ENCODE results near the gene PELO. TPM values are rescaled to one million over a fixed set of nuclear protein-coding genes. Genes with fewer than 3 reads are reported as not detected.
A peak's percentile ranks its signal among the peaks of the same experiment; 100 is the strongest.

Gene PELO
- total RNA-seq, 1 experiment from 2014 or later, result 17.1 TPM

- no peak for DNase-seq (ENCODE audit: low spot score)
- in situ Hi-C loops (cut with HindIII; ENCODE audit: low sequenced_read_pairs), result no loop called here
Observed at GRCh38 chr5:52798938-52799337, 11.2 kb downstream of the PELO start.

- peak; percentile 44 for DNase-seq (ENCODE audit: low spot score)
- in situ Hi-C loops (cut with HindIII; ENCODE audit: low sequenced_read_pairs), result no loop called here
Observed at GRCh38 chr5:52799358-52799982, 11.8 kb downstream of the PELO start.

GRCh38 chr5:52799983-52800393, 12.3 kb downstream of the PELO start:
- in situ Hi-C loops (cut with HindIII; ENCODE audit: low sequenced_read_pairs), result no loop called here
- DNase-seq (ENCODE audit: low spot score), result peak; percentile 93

DNA sequence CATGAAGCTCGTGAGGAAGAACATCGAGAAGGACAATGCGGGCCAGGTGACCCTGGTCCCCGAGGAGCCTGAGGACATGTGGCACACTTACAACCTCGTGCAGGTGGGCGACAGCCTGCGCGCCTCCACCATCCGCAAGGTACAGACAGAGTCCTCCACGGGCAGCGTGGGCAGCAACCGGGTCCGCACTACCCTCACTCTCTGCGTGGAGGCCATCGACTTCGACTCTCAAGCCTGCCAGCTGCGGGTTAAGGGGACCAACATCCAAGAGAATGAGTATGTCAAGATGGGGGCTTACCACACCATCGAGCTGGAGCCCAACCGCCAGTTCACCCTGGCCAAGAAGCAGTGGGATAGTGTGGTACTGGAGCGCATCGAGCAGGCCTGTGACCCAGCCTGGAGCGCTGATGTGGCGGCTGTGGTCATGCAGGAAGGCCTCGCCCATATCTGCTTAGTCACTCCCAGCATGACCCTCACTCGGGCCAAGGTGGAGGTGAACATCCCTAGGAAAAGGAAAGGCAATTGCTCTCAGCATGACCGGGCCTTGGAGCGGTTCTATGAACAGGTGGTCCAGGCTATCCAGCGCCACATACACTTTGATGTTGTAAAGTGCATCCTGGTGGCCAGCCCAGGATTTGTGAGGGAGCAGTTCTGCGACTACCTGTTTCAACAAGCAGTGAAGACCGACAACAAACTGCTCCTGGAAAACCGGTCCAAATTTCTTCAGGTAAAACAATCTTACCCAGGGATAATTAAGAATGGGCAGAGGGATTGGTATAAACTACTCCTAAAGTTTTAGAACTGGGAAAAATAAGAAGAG, 12.9 kb downstream of the PELO start:
- in situ Hi-C loops (cut with HindIII; ENCODE audit: low sequenced_read_pairs), result no loop called here
- DNase-seq (ENCODE audit: low spot score), result peak; percentile 67

DNA sequence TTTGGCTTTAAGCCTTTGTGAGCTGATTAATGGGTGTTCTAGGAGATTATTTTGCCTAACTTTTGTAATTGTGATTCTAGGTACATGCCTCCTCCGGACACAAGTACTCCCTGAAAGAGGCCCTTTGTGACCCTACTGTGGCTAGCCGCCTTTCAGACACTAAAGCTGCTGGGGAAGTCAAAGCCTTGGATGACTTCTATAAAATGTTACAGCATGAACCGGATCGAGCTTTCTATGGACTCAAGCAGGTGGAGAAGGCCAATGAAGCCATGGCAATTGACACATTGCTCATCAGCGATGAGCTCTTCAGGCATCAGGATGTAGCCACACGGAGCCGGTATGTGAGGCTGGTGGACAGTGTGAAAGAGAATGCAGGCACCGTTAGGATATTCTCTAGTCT, 13.6 kb downstream of the PELO start:
- in situ Hi-C loops (cut with HindIII; ENCODE audit: low sequenced_read_pairs), result no loop called here
- DNase-seq (ENCODE audit: low spot score), result peak; percentile 12

GRCh38 chr5:52802272-52802973, 14.7 kb downstream of the PELO start:
- in situ Hi-C loops (cut with HindIII; ENCODE audit: low sequenced_read_pairs), result no loop called here
- DNase-seq (ENCODE audit: low spot score), result no peak

- in situ Hi-C loops (cut with HindIII; ENCODE audit: low sequenced_read_pairs), result no loop called here
- no peak for DNase-seq (ENCODE audit: low spot score)
Observed at GRCh38 chr5:52802974-52803336, 15.2 kb downstream of the PELO start.

DNA sequence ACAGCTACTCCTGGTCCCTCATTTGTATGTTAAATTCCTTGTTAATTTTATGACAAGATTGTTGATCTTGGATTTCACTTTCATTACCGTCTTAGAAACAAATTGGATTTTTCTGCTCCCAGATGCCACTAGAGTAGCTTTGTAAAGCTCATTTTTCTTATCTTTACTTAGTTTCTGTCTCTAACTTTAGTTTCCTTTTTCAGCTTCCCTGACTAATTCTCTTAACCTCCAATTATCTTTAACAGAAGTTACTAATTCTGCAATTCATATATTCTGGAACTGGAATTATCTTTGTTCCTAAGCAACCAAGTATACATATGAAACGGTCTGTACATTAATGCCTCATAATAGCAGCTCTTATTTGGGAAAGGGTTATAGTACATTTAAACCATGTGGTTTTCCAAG, 16.7 kb downstream of the PELO start:
- in situ Hi-C loops (cut with HindIII; ENCODE audit: low sequenced_read_pairs), result no loop called here
- DNase-seq (ENCODE audit: low spot score), result no peak

DNA sequence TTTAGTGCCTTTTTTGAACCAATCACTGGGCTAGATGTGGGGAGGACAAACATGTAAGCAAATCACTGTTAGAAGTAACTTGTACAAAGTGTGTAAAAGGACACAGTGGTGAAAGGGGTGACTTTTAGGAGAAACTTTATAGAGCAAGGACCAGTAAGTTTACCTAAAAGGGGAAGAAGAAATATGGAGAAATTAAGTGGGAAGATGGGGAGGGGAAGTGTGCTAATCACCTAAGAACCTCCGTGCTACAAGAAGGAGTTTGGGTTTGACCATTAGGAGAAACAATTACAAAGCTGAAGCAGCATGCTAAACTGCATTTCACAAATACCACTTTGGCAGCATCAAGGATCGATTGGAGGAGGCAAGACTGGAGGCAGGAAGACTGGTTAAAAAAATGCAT, 17.3 kb downstream of the PELO start:
- in situ Hi-C loops (cut with HindIII; ENCODE audit: low sequenced_read_pairs), result no loop called here
- DNase-seq (ENCODE audit: low spot score), result no peak

- no peak for DNase-seq (ENCODE audit: low spot score)
- in situ Hi-C loops (cut with HindIII; ENCODE audit: low sequenced_read_pairs), result no loop called here
Observed at GRCh38 chr5:52805615-52806014, 17.9 kb downstream of the PELO start.

GRCh38 chr5:52807037-52807436, 19.3 kb downstream of the PELO start:
- DNase-seq (ENCODE audit: low spot score), result peak; percentile 28
- in situ Hi-C loops (cut with HindIII; ENCODE audit: low sequenced_read_pairs), result no loop called here

DNA sequence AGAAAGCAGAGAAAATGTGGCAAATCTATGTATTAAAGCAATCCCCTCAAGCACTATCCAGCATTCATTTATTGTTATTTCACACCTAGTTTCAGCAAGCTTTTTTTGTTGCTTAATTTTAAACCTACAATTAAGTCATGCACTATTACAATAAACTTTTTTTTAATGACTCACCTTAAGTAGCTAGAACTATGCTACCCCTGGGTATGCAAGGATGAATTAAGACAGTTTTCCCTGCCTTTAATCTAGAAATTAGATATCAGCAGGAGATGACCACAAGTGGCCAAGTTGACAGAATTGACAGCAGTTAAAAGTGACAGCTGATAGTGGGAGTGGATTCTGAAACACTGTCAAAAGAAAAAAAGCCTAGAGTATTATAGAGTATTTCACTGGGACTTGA, 20.0 kb downstream of the PELO start:
- in situ Hi-C loops (cut with HindIII; ENCODE audit: low sequenced_read_pairs), result no loop called here
- no peak for DNase-seq (ENCODE audit: low spot score)

DNA sequence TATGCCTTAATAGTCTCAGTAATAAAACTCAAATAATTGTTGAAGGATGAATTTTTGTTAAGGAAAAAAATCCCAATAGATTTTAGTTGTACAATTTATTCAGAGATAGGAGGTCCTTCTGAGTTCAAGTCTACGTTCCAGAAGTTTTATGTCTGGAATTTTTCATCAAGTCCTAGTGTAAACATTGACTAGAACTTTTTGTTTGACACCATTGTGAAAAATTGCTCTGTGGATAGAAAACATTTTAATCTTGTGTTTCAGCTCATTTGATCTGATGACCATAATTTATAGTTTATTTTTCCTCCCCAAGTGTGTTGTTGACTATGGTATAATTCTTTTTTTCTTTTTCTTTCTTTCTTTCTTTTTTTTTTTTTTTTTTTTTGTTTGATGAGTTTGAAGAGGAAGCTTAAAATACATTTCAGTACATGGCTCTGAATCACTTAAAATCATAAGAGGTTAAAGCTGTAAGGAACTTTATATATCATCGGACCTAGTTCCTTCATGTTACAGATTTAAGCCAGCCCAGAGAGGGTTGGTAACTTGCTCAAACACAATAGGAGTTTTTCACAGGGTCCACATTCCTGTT, 20.7 kb downstream of the PELO start:
- in situ Hi-C loops (cut with HindIII; ENCODE audit: low sequenced_read_pairs), result no loop called here
- DNase-seq (ENCODE audit: low spot score), result no peak

- in situ Hi-C loops (cut with HindIII; ENCODE audit: low sequenced_read_pairs), result no loop called here
- DNase-seq (ENCODE audit: low spot score), result no peak
Observed at GRCh38 chr5:52809884-52810283, 22.2 kb downstream of the PELO start.

DNA sequence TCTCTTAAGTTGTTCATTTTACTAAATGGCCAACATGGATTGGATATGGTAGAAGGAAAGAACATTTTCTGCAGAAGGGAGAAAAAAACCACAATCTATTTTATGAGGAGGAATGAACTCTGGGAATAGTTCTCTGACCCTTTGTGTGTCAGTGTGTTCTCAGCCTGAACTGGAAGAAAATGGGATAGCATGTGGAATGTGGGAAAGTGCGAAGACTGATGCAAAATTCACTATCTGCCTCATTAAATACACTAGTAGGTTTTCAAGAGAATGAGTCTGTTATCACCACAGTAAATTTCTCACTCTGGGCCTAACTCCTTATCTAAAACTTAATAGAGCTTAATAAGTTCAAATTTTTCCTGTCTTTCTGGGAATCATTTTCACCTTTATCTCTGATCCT, 22.7 kb downstream of the PELO start:
- in situ Hi-C loops (cut with HindIII; ENCODE audit: low sequenced_read_pairs), result no loop called here
- no peak for DNase-seq (ENCODE audit: low spot score)

DNA sequence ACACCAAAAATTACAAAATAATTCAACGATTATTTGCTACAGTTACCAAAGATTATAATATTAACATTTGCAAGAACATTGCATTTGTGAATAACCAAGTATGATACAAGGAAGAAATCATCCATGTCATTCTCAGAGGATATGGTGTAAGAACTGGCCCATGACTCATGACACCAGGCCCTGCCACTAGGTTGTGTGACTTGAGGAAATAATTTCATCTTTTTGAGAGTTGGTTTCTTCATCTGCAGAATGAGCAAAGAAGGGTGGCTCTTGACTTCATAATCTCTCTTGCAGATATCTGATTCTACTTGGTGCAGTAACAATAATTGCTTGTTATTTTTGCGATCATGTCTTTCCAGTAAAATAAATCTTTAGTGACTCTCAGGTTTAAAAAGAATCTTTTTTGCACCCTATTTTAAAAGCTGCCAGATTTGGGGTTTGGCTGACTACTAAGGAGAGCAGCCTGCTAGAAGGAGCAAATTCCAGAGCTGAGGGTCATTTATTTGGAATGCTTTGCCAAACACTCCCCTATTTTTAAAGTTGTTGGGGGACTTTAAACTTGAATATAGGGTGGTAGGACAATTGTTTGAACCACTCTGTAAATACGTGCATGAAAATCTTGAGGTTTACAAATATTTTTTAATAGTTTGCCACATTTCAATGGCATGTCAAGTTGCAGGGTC, 23.5 kb downstream of the PELO start:
- DNase-seq (ENCODE audit: low spot score), result no peak
- in situ Hi-C loops (cut with HindIII; ENCODE audit: low sequenced_read_pairs), result no loop called here

DNA sequence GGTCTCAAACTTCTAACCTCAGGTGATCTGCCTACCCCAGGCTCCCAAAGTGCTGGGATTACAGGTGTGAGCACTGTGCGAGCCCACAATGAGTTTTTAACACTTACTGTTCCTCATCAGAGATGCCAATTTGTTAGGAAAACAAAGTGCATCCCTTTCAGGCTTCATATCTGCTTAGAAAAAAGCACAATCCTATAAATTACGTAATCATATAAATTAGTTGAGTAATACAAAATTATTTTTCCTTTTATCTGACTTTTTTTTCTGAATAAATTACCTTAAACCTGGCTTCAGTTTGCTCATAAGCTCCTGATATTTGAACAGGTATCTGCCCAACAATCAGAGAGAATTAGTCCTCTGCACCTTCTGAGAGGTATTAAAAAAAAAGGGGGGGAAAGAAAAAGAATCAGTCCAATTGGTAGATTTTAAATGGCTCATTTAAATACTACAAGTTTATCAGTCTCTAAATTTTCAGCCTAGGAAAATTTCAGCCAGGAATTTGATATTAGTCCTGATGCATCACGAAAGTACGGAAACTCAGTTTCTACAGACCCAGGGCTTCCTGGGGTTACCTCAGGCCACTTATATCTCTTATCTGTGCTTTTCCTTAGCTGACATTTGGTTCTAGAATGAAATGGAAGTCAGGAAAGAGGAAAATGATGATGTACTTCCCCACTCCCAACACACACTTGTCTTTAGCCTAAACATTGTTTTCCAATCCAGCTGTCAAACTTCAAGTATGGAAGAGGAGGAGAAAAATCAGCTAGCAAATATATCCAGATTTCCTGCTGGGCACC, 26.8 kb downstream of the PELO start:
- DNase-seq (ENCODE audit: low spot score), result no peak
- in situ Hi-C loops (cut with HindIII; ENCODE audit: low sequenced_read_pairs), result no loop called here

- no peak for DNase-seq (ENCODE audit: low spot score)
- in situ Hi-C loops (cut with HindIII; ENCODE audit: low sequenced_read_pairs), result no loop called here
Observed at GRCh38 chr5:52817818-52818217, 30.1 kb downstream of the PELO start.

DNA sequence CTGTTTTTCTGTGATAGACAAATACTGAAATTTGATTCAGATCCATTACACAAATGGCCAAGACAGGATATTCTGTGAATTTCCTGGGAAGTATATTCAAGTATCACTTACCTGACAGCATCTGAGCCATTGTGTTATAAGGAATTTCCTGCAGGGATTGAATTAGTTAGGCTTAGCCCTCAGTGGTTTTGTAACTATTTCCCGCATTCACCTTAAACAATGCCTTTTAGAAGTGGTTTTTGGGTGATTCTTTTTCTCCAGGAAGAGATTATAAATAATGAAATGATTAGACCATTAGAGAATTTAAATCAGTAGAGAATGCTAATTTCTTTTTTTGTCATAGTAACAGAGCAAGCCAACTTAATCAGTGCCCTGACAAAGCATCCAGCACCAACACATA, 30.6 kb downstream of the PELO start:
- in situ Hi-C loops (cut with HindIII; ENCODE audit: low sequenced_read_pairs), result no loop called here
- no peak for DNase-seq (ENCODE audit: low spot score)
